Neural cell (in vitro differentiated cells): Measurements from ENCODE around the gene IL12RB1. TPM values are rescaled to one million over a fixed set of nuclear protein-coding genes. Genes with fewer than 3 reads are reported as not detected.

ENCODE experiments used
- H2AFZ ChIP-seq: fragments of 200-600, 300-800 bp; sonication (generic), shearing (Covaris generic); 2 replicates; pipeline ENCODE4 v1.6.0; 2014; ENCODE audit warnings: low read depth, mild to moderate bottlenecking, antibody characterized with exemption, low read length, moderate library complexity
- H3F3A ChIP-seq: fragments of 200-600 bp; shearing (Covaris generic); 2 replicates; pipeline ENCODE4 v1.6.1; 2016; ENCODE audit warnings: mild to moderate bottlenecking, moderate library complexity, mixed read lengths, antibody characterized with exemption, low read length; ENCODE audit not compliant: insufficient read depth, poor library complexity, severe bottlenecking
- H3K27ac ChIP-seq: fragments of 200-600, 300-800 bp; sonication (generic), shearing (Covaris generic); 2 replicates; pipeline ENCODE4 v1.5.1; 2014; ENCODE audit warnings: mild to moderate bottlenecking, low read length, moderate library complexity
- H3K27me3 ChIP-seq: fragments of 300-800, 200-600 bp; sonication (generic), shearing (Covaris generic); 2 replicates; pipeline ENCODE4 v1.6.0; 2014; ENCODE audit warnings: mild to moderate bottlenecking, low read depth, low read length, moderate library complexity; ENCODE audit not compliant: insufficient read depth
- H3K36me3 ChIP-seq: fragments of 300-800, 200-600 bp; sonication (generic), shearing (Covaris generic); 2 replicates; pipeline ENCODE4 v1.5.1; 2014; ENCODE audit warnings: mild to moderate bottlenecking, antibody characterized with exemption, low read length, moderate library complexity; ENCODE audit not compliant: insufficient read depth
- H3K4me2 ChIP-seq: fragments of 300-800, 200-600 bp; sonication (generic), shearing (Covaris generic); 2 replicates; pipeline ENCODE4 v1.6.0; 2014; ENCODE audit warnings: mild to moderate bottlenecking, low read length
- H3K4me3 ChIP-seq: fragments of 300-800, 200-600 bp; sonication (generic), shearing (Covaris generic); 2 replicates; pipeline ENCODE4 v1.5.1; 2014; ENCODE audit warnings: mild to moderate bottlenecking, low read length, moderate library complexity
- H3K79me2 ChIP-seq: fragments of 200-600 bp; shearing (Covaris generic); replicated peaks from 2 replicates; pipeline ENCODE4 v1.6.0; 2014; ENCODE audit warnings: mild to moderate bottlenecking, low read length, moderate library complexity; ENCODE audit not compliant: insufficient read depth
- H3K9ac ChIP-seq: fragments of 300-800, 200-600 bp; sonication (generic), shearing (Covaris generic); 2 replicates; pipeline ENCODE4 v1.6.1; 2016; ENCODE audit warnings: mild to moderate bottlenecking, low read length, mixed read lengths
- H3K9me2 ChIP-seq: fragments of 200-600 bp; shearing (Covaris generic); 2 replicates; pipeline ENCODE4 v1.6.1; 2016; ENCODE audit warnings: mild to moderate bottlenecking, low read length, mixed read lengths; ENCODE audit not compliant: insufficient read depth
- H3K9me3 ChIP-seq: fragments of 200-600, 300-800 bp; sonication (generic), shearing (Covaris generic); 2 replicates; pipeline ENCODE4 v1.6.1; 2016; ENCODE audit warnings: mild to moderate bottlenecking, mixed run types, low read length, moderate library complexity, mixed read lengths
- H4K20me1 ChIP-seq: fragments of 200-600 bp; shearing (Covaris generic); 2 replicates; pipeline ENCODE4 v1.6.1; 2016; ENCODE audit warnings: mild to moderate bottlenecking, mixed run types; ENCODE audit not compliant: insufficient read depth
- CTCF ChIP-seq: fragments of 450-650 bp; IDR thresholded peaks from 2 replicates; pipeline ENCODE4 v1.5.1; 2014; ENCODE audit warnings: antibody characterized with exemption, mild to moderate bottlenecking, moderate library complexity; ENCODE audit not compliant: poor library complexity, severe bottlenecking
- EP300 ChIP-seq: fragments of 450-650 bp; conservative IDR thresholded peaks from 2 replicates; pipeline ENCODE4 v1.6.1; 2014; ENCODE audit warnings: antibody characterized with exemption, mild to moderate bottlenecking, moderate library complexity; ENCODE audit not compliant: poor library complexity, severe bottlenecking
- EZH2 ChIP-seq: fragments of 200-600, 300-800 bp; shearing (Covaris generic), sonication (generic); IDR thresholded peaks from 2 replicates; pipeline ENCODE4 v1.6.1; 2014; ENCODE audit warnings: antibody characterized with exemption, low read length, borderline replicate concordance, mild to moderate bottlenecking; ENCODE audit not compliant: insufficient read depth, poor library complexity, severe bottlenecking
- MXI1 ChIP-seq: fragments of 450-650 bp; conservative IDR thresholded peaks from 2 replicates; pipeline ENCODE4 v1.6.1; 2014; ENCODE audit warnings: antibody characterized with exemption, mild to moderate bottlenecking; ENCODE audit not compliant: poor library complexity, severe bottlenecking
- POLR2AphosphoS5 ChIP-seq: IDR thresholded peaks from 2 replicates; pipeline ENCODE4 v1.6.1; 2012
- RAD21 ChIP-seq: fragments of 450-650 bp; conservative IDR thresholded peaks from 2 replicates; pipeline ENCODE4 v1.6.1; 2014; ENCODE audit warnings: antibody characterized with exemption, mild to moderate bottlenecking, moderate library complexity
- REST ChIP-seq: IDR thresholded peaks from 2 replicates; pipeline ENCODE4 v1.6.1; 2012; ENCODE audit warnings: borderline replicate concordance
- SMC3 ChIP-seq: fragments of 450-650 bp; conservative IDR thresholded peaks from 2 replicates; pipeline ENCODE4 v1.6.1; 2014; ENCODE audit warnings: antibody characterized with exemption, mild to moderate bottlenecking, moderate library complexity; ENCODE audit not compliant: poor library complexity
- TAF1 ChIP-seq: IDR thresholded peaks from 2 replicates; pipeline ENCODE4 v1.6.1; 2012; ENCODE audit warnings: low read depth
- polyA plus RNA-seq: library from polyadenylated mRNA; depleted of rRNA; stranded (reverse); fragments of >200 nt; gene quantifications from 2 replicates; pipeline ENCODE4 v1.2.3, GENCODE V29; 2014

Gene IL12RB1
- polyA plus RNA-seq, 1 donor from 2014 or later: not detected

- TF ChIP-seq EZH2 (no peak), REST (no peak), CTCF (no peak), POLR2AphosphoS5 (no peak), SMC3 (no peak), TAF1 (no peak), MXI1 (no peak), EP300 (no peak), RAD21 (no peak)
- H2AFZ ChIP-seq: no peak overlapping the region
- no peak overlapping the region for H3K9ac ChIP-seq
- peaks cover 8% of the 10 kb centered on the region for H3K79me2 ChIP-seq
- no peak overlapping the region for H3K4me3 ChIP-seq
- H3K9me3 ChIP-seq: no peaks in the 10 kb centered on the region
- H3K27me3 ChIP-seq: no peaks in the 10 kb centered on the region
- no peaks in the 10 kb centered on the region for H3F3A ChIP-seq
- H4K20me1 ChIP-seq: no peaks in the 10 kb centered on the region
- no peaks in the 10 kb centered on the region for H3K9me2 ChIP-seq
- H3K27ac ChIP-seq: no peak overlapping the region
- H3K4me2 ChIP-seq: no peak overlapping the region
- no peaks in the 10 kb centered on the region for H3K36me3 ChIP-seq
These were observed 33.0 kb upstream of the IL12RB1 start for GRCh38 chr19:18119717-18120105.

- Histone ChIP-seq H3K9me3 (no peaks in the 10 kb centered on the region), H2AFZ (no peak overlapping the region), H3F3A (no peaks in the 10 kb centered on the region), H4K20me1 (no peaks in the 10 kb centered on the region), H3K27me3 (no peaks in the 10 kb centered on the region), H3K36me3 (no peaks in the 10 kb centered on the region), H3K79me2 (peaks cover 8% of the 10 kb centered on the region), H3K27ac (no peak overlapping the region), H3K4me3 (peak overlapping the region; percentile 95), H3K4me2 (no peak overlapping the region), H3K9ac (no peak overlapping the region), H3K9me2 (no peaks in the 10 kb centered on the region)
- TF ChIP-seq CTCF: no peak
- TF ChIP-seq EP300: no peak
- no peak for TF ChIP-seq REST
- no peak for TF ChIP-seq SMC3
- no peak for TF ChIP-seq MXI1
- no peak for TF ChIP-seq POLR2AphosphoS5
- no peak for TF ChIP-seq RAD21
- no peak for TF ChIP-seq TAF1
- TF ChIP-seq EZH2: no peak
These were observed 32.4 kb upstream of the IL12RB1 start for GRCh38 chr19:18119013-18119716.
